ENCODE data around the gene BRAP. TPM values are rescaled to one million over a fixed set of nuclear protein-coding genes. Genes with fewer than 3 reads are reported as not detected.

The BRAP gene
- total and polyA plus RNA-seq, 10 of the 15 experiments (the other 5 are each of a cell fraction or from before 2014, with no cell fraction given) = 2.3 to 28.2 (median 17.8) TPM

GRCh38 chr12:111597831-111598636 is 87.7 kb downstream of the BRAP start:
- FAIRE-seq = no peak
- in situ Hi-C loops (cut with MboI) = no loop called here
- 2% methylated on average over 43 of the region's 67 CpGs for WGBS (ENCODE audit: insufficient coverage, insufficient replicate concordance, low lambda C conversion rate, missing lambda C conversion rate)

More at GRCh38 chr12:111597831-111598636, 87.7 kb downstream of the BRAP start:
- Histone ChIP-seq H3K4me1 (ENCODE audit: control insufficient read depth, insufficient read depth, low read length) (no peaks in the 10 kb centered on the region), H3K9me3 (replicated peaks; ENCODE audit: control insufficient read depth, insufficient read depth, low read length) (no peaks in the 10 kb centered on the region), H2AFZ (ENCODE audit: control insufficient read depth, low read depth, low read length) (peak overlapping the region; percentile 69), H3K27me3 (replicated peaks in 1 of 2; ENCODE audit: control insufficient read depth in 2 of 2, insufficient read depth in 2 of 2, low read length in 1 of 2) (no peaks in the 10 kb centered on the region), H3K4me3 (peak overlapping the region; percentile 99), H4K20me1 (ENCODE audit: control insufficient read depth, insufficient read depth) (no peaks in the 10 kb centered on the region), H3K27ac (ENCODE audit: control insufficient read depth, insufficient read depth) (peak overlapping the region; percentile 96), H3K9ac (ENCODE audit: control insufficient read depth, insufficient read depth, low read length) (peak overlapping the region; percentile 88), H3K36me3 (ENCODE audit: control insufficient read depth in 2 of 2, insufficient read depth in 2 of 2, low read length in 1 of 2) (no peaks in the 10 kb centered on the region), H3K4me2 (ENCODE audit: control insufficient read depth, insufficient read depth) (peak overlapping the region; percentile 77), H3K79me2 (ENCODE audit: control insufficient read depth, insufficient read depth, low read length) (peaks cover 64% of the 10 kb centered on the region)
- ATAC-seq (peak; percentile 40), DNase-seq (ENCODE audit: low read depth, low spot score) (no peak)
- BruUV-seq (replicated peaks) = no TSS peak
- CTCF ChIA-PET = no interaction called here
- POLR2A ChIA-PET = interaction anchor here (0.5 kb wide), 1 partner anchor 87 kb away, joined by 5 read pairs; no protein-coding TSS in a partner anchor
- RAD21 ChIA-PET (ENCODE audit: unreplicated experiment) = no interaction called here
- SMC1A ChIA-PET (ENCODE audit: uncharacterized antibody, unreplicated experiment) = no interaction called here
- TF ChIP-seq TAF1 (IDR thresholded peaks at IDR 0.05; ENCODE audit: borderline replicate concordance, low read depth, low read length) = 0 out of 2 replicates have a peak, but pooled peaks have one; percentile 5
- peak; percentile 32; the same call in 1 of the 2 replicates for TF ChIP-seq CHD2 (IDR thresholded peaks at IDR 0.05; ENCODE audit: borderline replicate concordance, low read depth, low read length)
- TF ChIP-seq YY1 (IDR thresholded peaks at IDR 0.05; ENCODE audit: low read depth, low read length) = peak; percentile 60; the same call in 1 of the 2 replicates
- 0 out of 3 replicates have a peak, but pooled peaks of 1 of the 2 experiments have one; percentile 18 for TF ChIP-seq EGR1 (IDR thresholded peaks at IDR 0.05; ENCODE audit: borderline replicate concordance in 1 of 2, low read depth in 2 of 2, low read length in 2 of 2)
- TF ChIP-seq POLR2AphosphoS2 (IDR thresholded peaks at IDR 0.05; ENCODE audit: low read depth, low read length) = peak; percentile 4; the same call in 1 of the 2 replicates
- TF ChIP-seq POLR2A (IDR thresholded peaks at IDR 0.05; ENCODE audit: low read depth, low read length) = peak; percentile 9; the same call in 1 of the 2 replicates
- TF ChIP-seq TARDBP (IDR thresholded peaks at IDR 0.05; ENCODE audit: borderline replicate concordance) = no peak
- peak; percentile 6; the same call in 1 of the 2 replicates for TF ChIP-seq MXI1 (IDR thresholded peaks at IDR 0.05; ENCODE audit: low read depth, low read length)
- TF ChIP-seq, protein P1, sequence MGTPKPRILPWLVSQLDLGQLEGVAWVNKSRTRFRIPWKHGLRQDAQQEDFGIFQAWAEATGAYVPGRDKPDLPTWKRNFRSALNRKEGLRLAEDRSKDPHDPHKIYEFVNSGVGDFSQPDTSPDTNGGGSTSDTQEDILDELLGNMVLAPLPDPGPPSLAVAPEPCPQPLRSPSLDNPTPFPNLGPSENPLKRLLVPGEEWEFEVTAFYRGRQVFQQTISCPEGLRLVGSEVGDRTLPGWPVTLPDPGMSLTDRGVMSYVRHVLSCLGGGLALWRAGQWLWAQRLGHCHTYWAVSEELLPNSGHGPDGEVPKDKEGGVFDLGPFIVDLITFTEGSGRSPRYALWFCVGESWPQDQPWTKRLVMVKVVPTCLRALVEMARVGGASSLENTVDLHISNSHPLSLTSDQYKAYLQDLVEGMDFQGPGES (IDR thresholded peaks at IDR 0.05) = no peak
- peak in 1 of 2 experiments; percentile 22; a peak in 1 of 4 replicates for TF ChIP-seq IKZF2 (IDR thresholded peaks at IDR 0.05)
- no peak for TF ChIP-seq USF1 (IDR thresholded peaks at IDR 0.05; ENCODE audit: borderline replicate concordance, extremely low read length, insufficient read depth, low read depth, low read length)
- TF ChIP-seq BACH1 (IDR thresholded peaks at IDR 0.05; ENCODE audit: borderline replicate concordance) = 0 out of 2 replicates have a peak, but pooled peaks have one; percentile 13
- intact Hi-C loops (cut with micrococcal nuclease; ENCODE audit: unreplicated experiment) = no loop called here

Data from GM12878 (cell line).